Measurements from ENCODE around the gene ZDHHC19. TPM values are rescaled to one million over a fixed set of nuclear protein-coding genes. Genes with fewer than 3 reads are reported as not detected.

The ZDHHC19 gene
- total and polyA plus RNA-seq, 2 donors from 2014 or later = 0.57 to 0.92 TPM

DNA sequence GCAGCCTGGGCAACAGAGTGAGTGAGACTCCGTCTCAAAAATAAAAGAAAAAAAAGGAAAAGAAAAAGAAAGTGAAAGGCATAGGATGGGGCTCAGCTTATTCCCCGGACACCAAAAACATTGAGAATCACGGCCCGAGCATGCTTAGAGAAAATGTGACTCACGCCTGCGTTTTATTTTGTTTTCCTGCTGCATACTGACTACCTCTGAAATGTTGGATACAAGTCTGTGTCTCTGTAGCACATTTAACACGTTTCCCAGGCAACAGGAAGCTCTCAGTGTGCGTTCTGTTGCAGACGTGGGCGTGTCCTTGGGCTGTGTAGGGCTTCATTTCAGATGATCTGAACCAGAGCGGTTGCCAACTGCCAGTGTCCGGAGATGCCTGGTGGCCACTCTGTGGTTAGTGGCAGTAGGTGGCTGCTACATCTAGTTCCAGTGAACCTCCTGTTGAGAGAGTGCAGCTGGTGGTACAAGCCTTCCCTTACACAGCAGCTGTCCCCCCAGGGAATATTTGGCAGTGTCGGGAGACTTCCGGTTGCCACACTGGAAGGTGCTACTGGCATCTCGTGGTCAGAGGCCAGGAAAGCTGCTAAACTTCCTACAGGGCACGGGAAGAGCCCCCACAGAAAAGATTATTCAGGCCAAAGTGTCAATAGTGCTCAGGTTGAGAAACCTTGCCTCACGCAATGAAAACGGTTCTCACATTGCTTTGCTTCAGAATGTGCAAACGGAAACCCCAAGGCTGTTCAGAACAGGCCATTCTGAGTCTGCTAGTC, 8.2 kb upstream of the ZDHHC19 start:
- FAIRE-seq (no peak), DNase-seq (peak in 4 of 5 donors; percentile 62 to 83 (median 68))
- H3K9me3 ChIP-seq (ENCODE audit: control insufficient read depth in 2 of 3, insufficient read depth in 1 of 3, low read length in 3 of 3) = no peaks in the 10 kb centered on the region
- peak overlapping the region in 1 of 3 donors; percentile 4 for H3K9ac ChIP-seq (ENCODE audit: low read length in 3 of 3)
- H3K4me3 ChIP-seq (ENCODE audit: low read length in 3 of 3) = peak overlapping the region in 2 of 3 donors; percentile 3 to 50
- H3K4me1 ChIP-seq (ENCODE audit: control insufficient read depth in 2 of 3, insufficient read depth in 2 of 3, low read depth in 1 of 3, low read length in 3 of 3) = peaks cover 0 to 3% (median 2%) of the 10 kb centered on the region in 3 donors
- H3K27me3 ChIP-seq (ENCODE audit: control insufficient read depth, insufficient read depth, low read length) = no peaks in the 10 kb centered on the region
- H3K36me3 ChIP-seq (ENCODE audit: control insufficient read depth in 2 of 3, insufficient read depth in 3 of 3, low read length in 3 of 3) = no peaks in the 10 kb centered on the region
- no peak overlapping the region for H3K27ac ChIP-seq (ENCODE audit: low read depth in 2 of 2, low read length in 2 of 2)
- TF ChIP-seq, protein P1, sequence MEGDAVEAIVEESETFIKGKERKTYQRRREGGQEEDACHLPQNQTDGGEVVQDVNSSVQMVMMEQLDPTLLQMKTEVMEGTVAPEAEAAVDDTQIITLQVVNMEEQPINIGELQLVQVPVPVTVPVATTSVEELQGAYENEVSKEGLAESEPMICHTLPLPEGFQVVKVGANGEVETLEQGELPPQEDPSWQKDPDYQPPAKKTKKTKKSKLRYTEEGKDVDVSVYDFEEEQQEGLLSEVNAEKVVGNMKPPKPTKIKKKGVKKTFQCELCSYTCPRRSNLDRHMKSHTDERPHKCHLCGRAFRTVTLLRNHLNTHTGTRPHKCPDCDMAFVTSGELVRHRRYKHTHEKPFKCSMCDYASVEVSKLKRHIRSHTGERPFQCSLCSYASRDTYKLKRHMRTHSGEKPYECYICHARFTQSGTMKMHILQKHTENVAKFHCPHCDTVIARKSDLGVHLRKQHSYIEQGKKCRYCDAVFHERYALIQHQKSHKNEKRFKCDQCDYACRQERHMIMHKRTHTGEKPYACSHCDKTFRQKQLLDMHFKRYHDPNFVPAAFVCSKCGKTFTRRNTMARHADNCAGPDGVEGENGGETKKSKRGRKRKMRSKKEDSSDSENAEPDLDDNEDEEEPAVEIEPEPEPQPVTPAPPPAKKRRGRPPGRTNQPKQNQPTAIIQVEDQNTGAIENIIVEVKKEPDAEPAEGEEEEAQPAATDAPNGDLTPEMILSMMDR (IDR thresholded peaks at IDR 0.05; ENCODE audit: borderline replicate concordance, extremely low read depth, insufficient read depth) = no peak
- intact Hi-C loops (cut with DNase I) = no loop called here

DNA sequence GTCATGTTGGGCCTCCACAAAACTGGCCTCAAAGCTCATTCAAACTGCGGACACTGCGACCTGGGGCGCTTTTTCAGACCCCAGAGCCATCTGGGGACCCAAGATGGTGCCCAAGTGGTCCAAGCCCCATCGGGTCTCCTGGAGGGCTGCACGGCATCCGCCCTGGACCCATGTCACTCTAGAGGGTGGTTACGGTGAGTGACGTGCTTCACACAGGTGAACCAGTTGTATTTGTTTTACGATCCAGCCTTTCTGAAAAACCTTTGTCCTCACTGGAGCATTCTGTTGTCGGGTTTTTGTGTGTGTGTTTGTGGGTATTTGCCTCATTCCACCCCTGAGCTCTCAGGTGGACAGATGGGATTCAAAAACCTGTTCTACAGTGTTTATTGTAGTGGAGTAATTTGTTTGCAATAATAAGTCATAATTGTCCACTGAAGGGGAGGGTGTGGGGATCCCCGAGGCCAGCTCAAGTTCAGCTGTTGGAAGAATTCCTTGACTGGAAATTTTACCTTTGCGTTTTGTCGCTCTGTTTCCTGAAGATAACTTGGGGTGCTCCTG, 7.0 kb upstream of the ZDHHC19 start:
- FAIRE-seq (no peak), DNase-seq (no peak)
- intact Hi-C loops (cut with DNase I) = no loop called here

DNA sequence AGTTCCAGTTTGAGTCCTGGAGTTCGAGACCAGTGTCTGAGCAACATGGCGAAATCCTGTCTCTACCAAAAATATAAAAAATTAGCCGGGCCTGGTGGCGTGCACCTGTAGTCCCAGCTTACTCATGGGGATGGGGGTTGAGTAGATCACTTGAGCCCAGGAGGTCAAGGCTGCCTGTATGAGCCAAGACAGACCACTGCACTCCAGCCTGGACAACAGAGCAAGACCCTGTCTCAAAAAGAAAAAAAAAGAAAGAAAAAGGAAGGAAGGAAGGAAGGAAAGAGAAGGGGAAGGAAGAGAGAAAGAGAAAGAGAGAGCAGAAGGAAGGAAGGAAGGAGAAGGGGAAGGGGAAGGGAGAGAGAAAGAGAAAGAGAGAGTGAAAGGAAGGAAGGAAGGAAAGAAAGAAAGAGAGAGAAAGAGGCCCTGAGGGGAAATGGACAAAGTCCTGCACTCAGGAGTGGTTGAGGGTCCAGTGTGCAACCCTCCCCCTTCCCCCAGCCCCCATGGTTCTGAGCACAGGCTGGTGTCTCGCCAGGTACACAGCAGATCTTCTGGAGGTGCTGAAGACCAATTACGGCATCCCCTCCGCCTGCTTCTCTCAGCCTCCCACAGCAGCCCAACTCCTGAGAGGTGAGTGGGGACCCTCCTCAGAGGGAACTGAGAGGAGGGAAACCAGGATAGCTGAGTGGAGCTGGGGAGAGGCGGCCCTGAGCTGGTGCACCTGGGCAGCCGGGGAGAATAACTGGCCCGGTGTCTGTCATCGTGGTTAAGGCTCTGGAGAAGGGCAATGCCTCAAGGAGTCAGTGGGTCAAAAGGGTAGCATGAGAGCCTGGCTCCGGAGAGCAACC, 6.3 kb upstream of the ZDHHC19 start:
- Histone ChIP-seq H3K4me3 (ENCODE audit: low read length in 3 of 3) (peak overlapping the region in 1 of 3 donors; percentile 53), H3K36me3 (ENCODE audit: control insufficient read depth in 2 of 3, insufficient read depth in 3 of 3, low read length in 3 of 3) (no peaks in the 10 kb centered on the region), H3K4me1 (ENCODE audit: control insufficient read depth in 2 of 3, insufficient read depth in 2 of 3, low read depth in 1 of 3, low read length in 3 of 3) (peaks cover 0 to 3% (median 2%) of the 10 kb centered on the region in 3 donors), H3K9me3 (ENCODE audit: control insufficient read depth in 2 of 3, insufficient read depth in 1 of 3, low read length in 3 of 3) (no peaks in the 10 kb centered on the region), H3K27ac (ENCODE audit: low read depth in 2 of 2, low read length in 2 of 2) (no peak overlapping the region), H3K9ac (ENCODE audit: low read length in 3 of 3) (no peak overlapping the region), H3K27me3 (ENCODE audit: control insufficient read depth, insufficient read depth, low read length) (no peaks in the 10 kb centered on the region)
- intact Hi-C loops (cut with DNase I) = no loop called here
- FAIRE-seq (no peak), DNase-seq (no peak)
- TF ChIP-seq, protein P1 (IDR thresholded peaks at IDR 0.05; ENCODE audit: borderline replicate concordance, extremely low read depth, insufficient read depth) = no peak

More for the DNA sequence above, 7.0 kb upstream of the ZDHHC19 start:
- H3K9ac ChIP-seq (ENCODE audit: low read length in 3 of 3) = no peak overlapping the region
- H3K4me3 ChIP-seq (ENCODE audit: low read length in 3 of 3) = no peak overlapping the region
- H3K4me1 ChIP-seq (ENCODE audit: control insufficient read depth in 2 of 3, insufficient read depth in 2 of 3, low read depth in 1 of 3, low read length in 3 of 3) = peaks cover 0 to 3% (median 2%) of the 10 kb centered on the region in 3 donors
- no peaks in the 10 kb centered on the region for H3K27me3 ChIP-seq (ENCODE audit: control insufficient read depth, insufficient read depth, low read length)
- no peaks in the 10 kb centered on the region for H3K36me3 ChIP-seq (ENCODE audit: control insufficient read depth in 2 of 3, insufficient read depth in 3 of 3, low read length in 3 of 3)
- H3K27ac ChIP-seq (ENCODE audit: low read depth in 2 of 2, low read length in 2 of 2) = no peak overlapping the region
- TF ChIP-seq, protein P1 (IDR thresholded peaks at IDR 0.05; ENCODE audit: borderline replicate concordance, extremely low read depth, insufficient read depth) = no peak
- no peaks in the 10 kb centered on the region for H3K9me3 ChIP-seq (ENCODE audit: control insufficient read depth in 2 of 3, insufficient read depth in 1 of 3, low read length in 3 of 3)

All from kidney (tissue), 14 donors.